HS-27A (cell line): ENCODE measurements around the gene MXI1.
"Not testable (repeated sequence)": the region's sequence is repeated elsewhere in the genome, so short reads cannot be mapped to it uniquely, and the experiment has no call there.

Source experiments
- DNase-seq: peaks from one replicate; pipeline ENCODE4 v3.0.0-alpha.2; 2012; ENCODE audit warnings: low read depth, missing footprints

MXI1 gene

GRCh38 chr10:110241841-110242240 lies 34.4 kb downstream of the MXI1 start:
- no peak for DNase-seq

GRCh38 chr10:110242511-110242910 lies 35.1 kb downstream of the MXI1 start:
- DNase-seq = no peak

DNA sequence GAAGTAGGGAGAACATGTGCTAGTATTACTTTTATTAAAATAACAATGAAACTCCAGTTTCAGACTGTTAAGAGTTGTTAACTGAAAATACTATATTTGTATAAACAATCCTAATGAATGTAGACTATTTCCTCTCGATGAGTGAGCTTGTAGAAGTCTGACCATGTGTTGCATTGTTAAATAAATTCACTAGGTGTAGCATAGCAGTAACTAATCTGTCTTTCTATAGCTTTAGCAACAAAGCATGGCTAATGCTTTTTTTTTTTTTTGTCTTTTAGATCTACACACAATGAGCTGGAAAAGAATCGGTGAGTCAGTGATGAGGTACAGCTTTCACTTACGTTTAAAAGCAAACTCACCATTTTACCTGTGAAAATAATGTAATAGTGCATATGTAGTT lies 37.1 kb downstream of the MXI1 start:
- DNase-seq = no peak

GRCh38 chr10:110247833-110248232 lies 40.4 kb downstream of the MXI1 start:
- DNase-seq = not testable (repeated sequence)

DNA sequence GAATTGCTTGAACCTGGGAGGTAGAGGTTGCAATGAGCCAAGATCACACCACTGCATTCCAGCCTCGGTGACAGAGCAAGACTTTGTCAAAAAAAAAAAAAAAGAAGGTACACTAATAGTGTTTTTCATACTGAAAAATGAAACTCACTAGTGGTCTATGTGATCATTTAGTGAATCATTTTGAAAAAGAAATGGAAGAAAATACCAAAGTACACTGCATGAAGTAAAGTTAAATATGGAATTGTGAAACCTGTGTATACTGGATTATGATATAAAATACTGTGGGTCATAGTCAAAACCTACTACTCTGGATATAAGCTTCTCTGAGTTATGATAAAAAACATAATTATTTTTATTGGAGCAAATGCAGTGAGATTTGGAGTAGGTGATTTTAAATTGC lies 42.1 kb downstream of the MXI1 start:
- not testable (repeated sequence) for DNase-seq

- not testable (repeated sequence) for DNase-seq
These were observed 44.0 kb downstream of the MXI1 start for GRCh38 chr10:110251392-110251791.

- DNase-seq = no peak
These were observed 44.7 kb downstream of the MXI1 start for GRCh38 chr10:110252151-110252550.

GRCh38 chr10:110254467-110254866 lies 47.1 kb downstream of the MXI1 start:
- DNase-seq = no peak

DNA sequence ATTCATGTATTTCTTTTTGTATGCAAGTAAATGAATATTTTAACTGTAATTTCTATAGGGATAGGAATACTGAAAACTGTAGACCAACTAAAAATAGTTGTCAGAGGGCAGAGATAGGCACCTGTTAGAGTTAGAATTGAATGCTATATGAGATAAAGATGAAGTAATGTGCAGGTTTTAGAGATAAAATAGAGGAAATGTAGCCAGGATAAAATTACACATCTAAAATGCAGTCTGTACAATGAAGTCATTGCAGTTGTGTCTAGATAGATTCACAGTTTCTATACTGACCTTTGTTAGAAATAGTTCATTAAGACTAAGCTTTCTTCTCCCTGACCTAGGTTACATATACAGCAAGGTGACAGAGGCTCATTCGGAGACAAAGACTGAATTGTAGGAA lies 51.1 kb downstream of the MXI1 start:
- DNase-seq = no peak

DNA sequence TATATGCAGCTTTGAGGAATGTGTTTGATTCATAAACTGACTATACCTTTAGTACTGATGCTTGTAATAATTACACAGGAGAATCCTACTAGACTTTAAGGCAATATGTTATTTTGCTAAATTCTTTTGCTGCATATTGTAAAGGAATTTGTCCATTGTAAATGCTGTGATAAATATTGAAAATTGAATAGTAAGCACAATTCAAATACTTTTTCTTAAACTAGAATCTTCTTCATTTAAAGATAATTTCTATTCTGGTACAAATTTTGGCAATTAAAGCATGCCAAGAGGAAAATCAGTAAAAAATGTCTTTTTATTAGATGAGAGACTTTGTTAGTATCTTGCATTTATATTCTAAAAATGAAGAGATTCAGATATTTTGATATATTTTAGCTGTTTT lies 51.9 kb downstream of the MXI1 start:
- DNase-seq = no peak

DNA sequence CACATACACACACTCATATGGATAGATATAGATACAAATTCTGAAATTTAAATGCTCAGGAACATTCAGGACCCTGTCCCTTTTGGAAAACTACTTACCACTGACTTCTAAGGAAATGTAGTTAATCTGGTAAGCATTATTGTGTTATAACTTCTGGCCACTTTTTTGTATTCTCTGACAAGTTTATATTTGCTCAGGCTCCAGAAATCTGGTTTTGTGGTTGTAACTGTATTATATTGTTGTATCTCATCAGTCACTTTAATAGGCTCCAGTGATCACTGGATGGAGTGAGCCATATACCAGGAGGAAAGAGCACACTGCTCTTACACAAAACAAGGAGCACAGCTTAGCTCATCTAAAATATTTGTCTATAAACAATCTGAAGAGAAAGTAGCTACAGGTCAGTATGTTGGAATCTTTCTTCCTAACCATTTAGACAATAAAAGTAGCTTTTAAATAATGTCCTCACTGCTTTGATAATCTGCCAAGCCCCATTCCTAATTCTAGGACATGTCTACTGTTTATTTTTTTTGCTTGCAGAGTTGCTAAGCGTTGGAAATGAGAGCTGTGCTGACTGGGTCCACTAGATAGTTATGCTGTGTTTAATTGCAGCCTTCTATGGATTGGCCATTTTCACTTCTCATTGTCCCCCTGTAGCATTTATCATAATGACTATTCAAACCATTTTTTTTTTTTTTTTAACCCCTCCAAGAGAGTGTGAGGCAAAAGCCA lies 53.5 kb downstream of the MXI1 start:
- no peak for DNase-seq

DNA sequence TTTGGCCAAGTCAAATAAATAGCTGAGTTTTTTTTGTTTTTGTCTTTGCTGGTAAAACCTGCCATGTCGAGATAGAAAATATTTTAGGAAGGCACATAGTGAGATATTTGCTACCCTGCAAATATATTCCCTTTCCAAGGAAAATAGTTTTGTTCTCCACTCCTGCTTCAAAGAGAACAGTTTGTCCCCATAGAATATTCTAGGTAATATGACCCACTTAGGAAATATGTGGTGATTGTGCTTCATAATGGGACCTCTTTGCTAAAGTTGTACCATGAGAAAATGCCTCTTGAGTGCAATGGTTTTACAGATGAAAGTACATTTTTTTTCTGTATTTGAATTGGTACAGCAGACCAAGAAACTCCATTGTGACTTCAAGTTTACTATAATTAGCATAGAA lies 55.8 kb downstream of the MXI1 start:
- DNase-seq = no peak

DNA sequence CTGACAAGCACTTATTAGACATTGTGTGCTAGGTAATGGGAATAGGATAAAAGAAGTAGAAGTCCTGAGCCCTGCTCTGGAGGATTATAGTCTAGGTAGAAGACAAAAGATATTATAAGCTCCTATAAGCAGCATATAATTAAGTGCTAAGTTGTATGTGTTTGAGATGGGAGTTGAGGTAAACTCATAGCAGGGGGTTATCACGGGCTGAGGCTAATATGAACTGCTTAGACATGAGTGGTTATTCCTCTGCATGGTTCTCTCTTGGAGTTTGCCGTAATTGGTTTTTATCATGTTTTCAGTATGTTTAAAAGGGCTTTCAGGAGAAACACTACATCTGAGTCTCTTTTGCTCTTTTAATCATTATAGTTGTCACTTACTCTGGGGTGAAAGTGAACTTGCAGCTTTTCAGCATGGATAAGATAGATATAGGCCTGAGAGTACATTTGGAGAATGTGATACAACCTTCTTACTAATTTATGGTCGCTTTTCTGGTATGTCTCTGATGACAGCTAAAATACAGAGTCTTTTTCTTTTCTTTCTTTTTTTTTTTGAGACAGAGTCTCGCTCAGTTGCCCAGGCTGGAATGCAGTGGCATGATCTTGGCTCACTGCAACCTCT lies 58.3 kb downstream of the MXI1 start:
- no peak for DNase-seq

- DNase-seq = no peak
These were observed 59.9 kb downstream of the MXI1 start for GRCh38 chr10:110267276-110267675.

GRCh38 chr10:110268442-110268841 lies 61.0 kb downstream of the MXI1 start:
- no peak for DNase-seq

DNA sequence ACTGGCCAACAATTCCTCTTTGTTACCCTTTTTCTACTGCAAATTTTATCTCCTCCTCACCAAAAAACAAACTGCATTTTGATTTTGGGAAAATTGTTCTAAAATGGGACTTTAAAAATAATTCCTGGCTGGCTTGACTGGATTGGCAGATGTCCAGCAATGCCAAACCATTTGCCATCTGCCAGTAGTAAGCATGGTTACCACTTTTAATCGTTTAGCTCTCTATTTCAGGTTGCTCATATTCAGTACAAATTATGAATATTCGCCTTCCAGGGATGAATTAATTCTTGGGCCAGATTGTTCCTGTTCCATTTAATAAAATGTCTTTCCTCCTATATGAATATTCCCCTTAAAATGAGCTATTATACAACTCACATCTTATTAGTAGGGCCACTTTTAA lies 61.6 kb downstream of the MXI1 start:
- no peak for DNase-seq

DNA sequence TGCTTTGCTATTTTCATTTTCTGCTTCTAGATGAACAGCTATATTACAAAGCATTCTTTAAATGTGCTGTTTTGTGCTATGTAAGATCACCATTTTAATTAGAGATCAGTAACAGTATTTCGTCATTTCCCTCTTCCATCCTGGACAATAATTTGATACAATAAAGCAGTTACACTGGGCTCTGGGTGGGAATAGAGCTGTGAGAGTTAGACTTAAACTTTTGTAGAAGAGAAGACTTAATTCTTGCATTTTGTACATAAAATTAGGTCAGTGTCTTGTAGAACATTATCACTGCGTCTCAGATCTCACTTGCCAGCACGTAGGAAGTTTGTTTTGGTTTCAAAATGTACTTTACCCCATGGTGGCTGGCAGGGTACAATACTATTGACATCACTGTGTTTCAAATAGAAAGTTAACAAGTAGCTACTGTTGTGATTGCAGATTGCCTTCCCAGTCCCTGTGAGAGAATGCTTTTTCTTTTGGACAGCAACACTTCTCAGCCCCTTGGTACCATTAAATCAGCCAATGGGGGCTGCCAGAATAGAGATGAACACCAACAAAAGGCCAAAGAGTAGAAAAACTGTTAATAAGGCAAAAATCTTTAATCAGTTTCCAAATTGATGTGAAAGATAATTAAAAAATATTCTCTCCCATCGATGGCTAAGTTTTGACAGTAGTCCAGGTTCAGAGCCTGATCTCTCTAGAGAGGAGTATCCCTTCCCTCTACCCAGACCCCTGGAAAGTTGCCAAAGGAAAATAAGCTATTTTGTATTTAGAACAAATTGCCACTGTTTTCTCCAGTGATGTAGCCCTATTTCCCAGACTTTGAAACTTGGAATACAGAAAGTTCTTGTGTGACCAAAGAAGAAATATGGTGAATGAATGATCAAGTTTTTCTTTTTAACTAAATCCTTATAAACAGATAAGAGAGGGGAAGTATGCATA lies 62.2 kb downstream of the MXI1 start:
- DNase-seq = no peak

- not testable (repeated sequence) for DNase-seq
These were observed 65.6 kb downstream of the MXI1 start for GRCh38 chr10:110272995-110273394.

DNA sequence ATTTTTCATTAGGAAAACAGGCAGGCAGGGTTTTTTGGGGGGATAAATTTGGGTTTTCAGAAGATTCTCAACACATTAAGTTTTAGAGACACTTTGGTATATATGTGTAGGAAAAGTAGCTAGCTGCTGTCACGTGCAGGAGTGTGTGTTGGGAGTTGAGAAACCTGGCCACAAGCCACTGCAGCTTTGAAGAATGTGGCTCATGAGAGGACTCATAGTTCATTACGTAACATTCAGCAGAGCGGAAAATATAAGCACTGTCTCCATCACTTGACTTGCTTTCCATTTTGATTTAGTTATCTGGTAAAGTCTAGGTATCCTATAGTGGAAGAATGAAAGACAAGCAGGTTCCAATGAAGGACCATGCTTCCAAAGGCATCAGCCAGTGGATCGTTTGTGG lies 66.1 kb downstream of the MXI1 start:
- no peak for DNase-seq

GRCh38 chr10:110274072-110274627 lies 66.7 kb downstream of the MXI1 start:
- DNase-seq = no peak

GRCh38 chr10:110274647-110275046 lies 67.2 kb downstream of the MXI1 start:
- DNase-seq = no peak

DNA sequence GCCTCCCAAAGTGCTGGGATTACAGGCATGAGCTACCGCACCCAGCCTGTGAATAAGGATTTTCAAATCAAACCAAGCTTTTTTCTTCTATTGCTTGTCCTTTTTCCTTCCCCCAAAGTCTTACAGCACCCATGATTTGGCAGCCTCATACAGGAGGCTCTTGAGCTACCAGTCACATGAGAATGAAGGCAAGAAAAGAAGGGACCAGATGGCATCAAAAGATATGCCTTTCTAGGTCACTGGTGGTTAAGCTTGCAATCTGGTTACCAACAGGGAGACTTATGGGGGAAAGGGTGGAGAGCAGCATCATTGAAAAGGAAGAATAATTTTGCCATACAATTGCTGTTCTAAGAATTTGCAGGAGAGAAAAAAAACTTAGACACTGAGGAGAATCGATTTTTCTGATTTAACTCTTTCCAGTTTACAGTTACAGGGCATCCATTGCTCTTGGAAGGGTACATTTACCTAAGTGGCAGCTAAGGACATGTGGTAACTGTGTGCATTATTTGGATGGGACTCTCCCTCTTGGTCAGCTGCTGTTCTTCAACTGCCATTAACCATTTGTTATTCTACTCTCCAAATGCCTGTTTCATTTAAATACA lies 67.8 kb downstream of the MXI1 start:
- no peak for DNase-seq
